Measurements from ENCODE around the gene MED29.

MED29 gene

GRCh38 chr19:39408392-39409207, 17.4 kb downstream of the MED29 start:
- Histone ChIP-seq H3K4me1 (peaks cover 0 to 37% (median 31%) of the 10 kb centered on the region in 4 donors), H3K27me3 (no peaks in the 10 kb centered on the region), H3K4me3 (peak overlapping the region; percentile 92 to 96), H3K9me3 (no peaks in the 10 kb centered on the region), H3K36me3 (peaks cover 21 to 22% (median 21%) of the 10 kb centered on the region in 3 donors), H3K27ac (peak overlapping the region; percentile 99 to 100)
- no peak for DNase-seq
- intact Hi-C loops (cut with DNase I; ENCODE audit: low total_unique reads), result no loop called here
- TF ChIP-seq CTCF (IDR thresholded peaks at IDR 0.05), result no peak

GRCh38 chr19:39409208-39410016, 18.2 kb downstream of the MED29 start:
- intact Hi-C loops (cut with DNase I; ENCODE audit: low total_unique reads), result no loop called here
- Histone ChIP-seq H3K4me3 (peak overlapping the region; percentile 92 to 96), H3K4me1 (peaks cover 0 to 39% (median 29%) of the 10 kb centered on the region in 4 donors), H3K9me3 (no peaks in the 10 kb centered on the region), H3K27ac (peak overlapping the region; percentile 99 to 100), H3K27me3 (no peaks in the 10 kb centered on the region), H3K36me3 (peaks cover 21 to 22% (median 21%) of the 10 kb centered on the region in 3 donors)
- peak; percentile 90 to 97 for DNase-seq
- TF ChIP-seq CTCF (IDR thresholded peaks at IDR 0.05), result no peak

- Histone ChIP-seq H3K4me3 (peak overlapping the region; percentile 92 to 96), H3K36me3 (peaks cover 21 to 22% (median 21%) of the 10 kb centered on the region in 3 donors), H3K27me3 (no peaks in the 10 kb centered on the region), H3K4me1 (peaks cover 0 to 39% (median 31%) of the 10 kb centered on the region in 4 donors), H3K9me3 (no peaks in the 10 kb centered on the region), H3K27ac (peak overlapping the region; percentile 99 to 100)
- peak; percentile 84 to 93 for DNase-seq
- intact Hi-C loops (cut with DNase I; ENCODE audit: low total_unique reads), result no loop called here
- TF ChIP-seq CTCF (IDR thresholded peaks at IDR 0.05), result peak in 1 of 2 experiments; percentile 26
These were observed 19.0 kb downstream of the MED29 start for GRCh38 chr19:39410017-39410830.

GRCh38 chr19:39410831-39411080, 19.6 kb downstream of the MED29 start:
- peak overlapping the region; percentile 92 to 96 for H3K4me3 ChIP-seq
- intact Hi-C loops (cut with DNase I; ENCODE audit: low total_unique reads), result no loop called here
- no peaks in the 10 kb centered on the region for H3K27me3 ChIP-seq

More at GRCh38 chr19:39410831-39411080, 19.6 kb downstream of the MED29 start:
- Histone ChIP-seq H3K4me1 (peaks cover 0 to 39% (median 31%) of the 10 kb centered on the region in 4 donors), H3K27ac (peak overlapping the region; percentile 99 to 100), H3K36me3 (peaks cover 21 to 23% (median 21%) of the 10 kb centered on the region in 3 donors), H3K9me3 (no peaks in the 10 kb centered on the region)
- DNase-seq, result no peak
- no peak for TF ChIP-seq CTCF (IDR thresholded peaks at IDR 0.05)
